Osteoblast (primary cell): Measurements from ENCODE around the gene RXFP4. TPM values are rescaled to one million over a fixed set of nuclear protein-coding genes. Genes with fewer than 3 reads are reported as not detected.
A peak's percentile ranks its signal among the peaks of the same experiment; 100 is the strongest.

Experiments
- DNase-seq: peaks from one replicate; pipeline ENCODE4 v3.0.0; 2011; ENCODE audit warnings: low spot score, mixed read lengths; ENCODE audit not compliant: insufficient read length; ENCODE audit errors: missing footprints
- H2AFZ ChIP-seq: 2 replicates; pipeline ENCODE4 v1.6.0; 2011; ENCODE audit warnings: mild to moderate bottlenecking, low read length
- H3K27ac ChIP-seq: 2 replicates; pipeline ENCODE4 v1.5.1; 2011; ENCODE audit warnings: mild to moderate bottlenecking, low read depth, low read length, moderate library complexity
- H3K27me3 ChIP-seq: 2 replicates; pipeline ENCODE4 v1.6.0; 2012; ENCODE audit warnings: mild to moderate bottlenecking, control low read depth, inconsistent platforms, low read length, moderate library complexity; ENCODE audit not compliant: insufficient read depth
- H3K36me3 ChIP-seq: 2 replicates; pipeline ENCODE4 v1.5.1; 2011; ENCODE audit warnings: mild to moderate bottlenecking, low read length, control low read depth, moderate library complexity; ENCODE audit not compliant: insufficient read depth
- H3K4me1 ChIP-seq: 2 replicates; pipeline ENCODE4 v1.5.1; 2011; ENCODE audit warnings: mild to moderate bottlenecking, low read length, control low read depth, moderate library complexity; ENCODE audit not compliant: insufficient read depth
- H3K4me2 ChIP-seq: 2 replicates; pipeline ENCODE4 v1.6.0; 2011; ENCODE audit warnings: mild to moderate bottlenecking, low read length; ENCODE audit not compliant: insufficient read depth
- H3K4me3 ChIP-seq: fragments of 200-600 bp; sonication (generic); 3 replicates; pipeline ENCODE4 v1.5.1; 2012; ENCODE audit warnings: mild to moderate bottlenecking, low read length, inconsistent platforms; ENCODE audit not compliant: insufficient read depth
- H3K79me2 ChIP-seq: 2 replicates; pipeline ENCODE4 v1.6.0; 2012; ENCODE audit warnings: mild to moderate bottlenecking, low read length, control low read depth, inconsistent platforms; ENCODE audit not compliant: insufficient read depth
- H3K9me3 ChIP-seq: 2 replicates; pipeline ENCODE4 v1.5.1; 2011; ENCODE audit warnings: low read depth, low read length, control low read depth
- H4K20me1 ChIP-seq: 2 replicates; pipeline ENCODE4 v1.6.0; 2012; ENCODE audit warnings: mild to moderate bottlenecking, low read length, control low read depth; ENCODE audit not compliant: insufficient read depth
- CTCF ChIP-seq: IDR thresholded peaks from 2 replicates; pipeline ENCODE4 v1.5.1; 2011; ENCODE audit warnings: mild to moderate bottlenecking, low read depth, low read length, moderate library complexity; ENCODE audit errors: extremely low read depth
- total RNA-seq: library from RNA; depleted of rRNA; stranded (reverse); fragments of >200 nt; gene quantifications from 2 replicates; pipeline ENCODE4 v1.2.3, GENCODE V29; 2012

The RXFP4 gene
- total RNA-seq, 1 donor, result not detected

- H3K36me3 ChIP-seq, result peaks cover 43% of the 10 kb centered on the region
- H4K20me1 ChIP-seq, result peaks cover 24% of the 10 kb centered on the region
- H3K4me1 ChIP-seq, result peaks cover 32% of the 10 kb centered on the region
- peak; percentile 74 for DNase-seq
- H3K27me3 ChIP-seq, result no peaks in the 10 kb centered on the region
- peaks cover 52% of the 10 kb centered on the region for H3K79me2 ChIP-seq
- peak overlapping the region; percentile 83 for H3K4me2 ChIP-seq
- peak overlapping the region; percentile 90 for H2AFZ ChIP-seq
- peak overlapping the region; percentile 98 for H3K27ac ChIP-seq
- no peaks in the 10 kb centered on the region for H3K9me3 ChIP-seq
- no peak for TF ChIP-seq CTCF
- H3K4me3 ChIP-seq, result peak overlapping the region; percentile 99
Observed at GRCh38 chr1:155933591-155934096, 7.8 kb upstream of the RXFP4 start.

- peaks cover 24% of the 10 kb centered on the region for H4K20me1 ChIP-seq
- H3K79me2 ChIP-seq, result peaks cover 47% of the 10 kb centered on the region
- H3K4me1 ChIP-seq, result peaks cover 29% of the 10 kb centered on the region
- peak within 1 kb of the TSS; percentile 83 for H3K4me2 ChIP-seq
- no peaks in the 10 kb centered on the region for H3K27me3 ChIP-seq
- H3K4me3 ChIP-seq, result peak within 1 kb of the TSS; percentile 99
- no peaks in the 10 kb centered on the region for H3K9me3 ChIP-seq
- TF ChIP-seq CTCF, result no peak
- H3K27ac ChIP-seq, result peak within 1 kb of the TSS; percentile 98
- H2AFZ ChIP-seq, result peak within 1 kb of the TSS; percentile 90
- DNase-seq, result peak; percentile 93
- peaks cover 36% of the 10 kb centered on the region for H3K36me3 ChIP-seq
Observed at GRCh38 chr1:155934097-155934935, 7.1 kb upstream of the RXFP4 start, which contains the start of gene KHDC4. KHDC4 (minus strand) TSS chr1:155934413; CDS start chr1:155934373, 40 bp downstream.

- Histone ChIP-seq H3K4me3 (peak overlapping the region; percentile 99), H2AFZ (peak overlapping the region; percentile 83), H4K20me1 (peaks cover 20% of the 10 kb centered on the region), H3K4me2 (peak overlapping the region; percentile 83), H3K79me2 (peaks cover 42% of the 10 kb centered on the region), H3K27ac (peak overlapping the region; percentile 98), H3K4me1 (peaks cover 28% of the 10 kb centered on the region), H3K9me3 (no peaks in the 10 kb centered on the region), H3K36me3 (peaks cover 29% of the 10 kb centered on the region), H3K27me3 (no peaks in the 10 kb centered on the region)
- TF ChIP-seq CTCF, result no peak
- DNase-seq, result peak; percentile 43
Observed at GRCh38 chr1:155934936-155935590, 6.4 kb upstream of the RXFP4 start.

GRCh38 chr1:155938220-155938627 is 3.2 kb upstream of the RXFP4 start:
- H3K9me3 ChIP-seq, result no peaks in the 10 kb centered on the region
- peaks cover 10% of the 10 kb centered on the region for H3K79me2 ChIP-seq
- H2AFZ ChIP-seq, result no peak overlapping the region
- H3K4me2 ChIP-seq, result no peak overlapping the region
- peaks cover 3% of the 10 kb centered on the region for H4K20me1 ChIP-seq
- DNase-seq, result peak; percentile 65
- no peak overlapping the region for H3K27ac ChIP-seq
- H3K36me3 ChIP-seq, result peaks cover under 1% of the 10 kb centered on the region
- no peak overlapping the region for H3K4me3 ChIP-seq
- H3K4me1 ChIP-seq, result peaks cover 18% of the 10 kb centered on the region
- TF ChIP-seq CTCF, result peak; percentile 69
- no peaks in the 10 kb centered on the region for H3K27me3 ChIP-seq
